GM12878 (cell line): ENCODE results near the gene ZNF837. TPM values are rescaled to one million over a fixed set of nuclear protein-coding genes. Genes with fewer than 3 reads are reported as not detected.
A peak's percentile ranks its signal among the peaks of the same experiment; 100 is the strongest.

Experiments
- ASH2L ChIP-seq: fragments of 300-600, 200-600 bp; sonication (generic); IDR thresholded peaks from 2 replicates; pipeline ENCODE4 v1.6.1; 2017; ENCODE audit warnings: low read depth, mild to moderate bottlenecking, borderline replicate concordance
- ATF2 ChIP-seq: IDR thresholded peaks from 2 replicates; pipeline ENCODE4 v1.6.1; 2012; ENCODE audit warnings: low read length, inconsistent platforms
- ATF7 ChIP-seq: fragments of 450-650 bp; IDR thresholded peaks from 2 replicates; pipeline ENCODE4 v1.6.1; 2016; ENCODE audit warnings: low read depth, mild to moderate bottlenecking
- BCL11A ChIP-seq: IDR thresholded peaks from 2 replicates; pipeline ENCODE4 v1.6.1; 2011; ENCODE audit warnings: low read depth, low read length
- DPF2 ChIP-seq: fragments of 450-650 bp; IDR thresholded peaks from 2 replicates; pipeline ENCODE4 v1.6.1; 2017; ENCODE audit warnings: mild to moderate bottlenecking
- EP300 ChIP-seq, 2 experiments: fragments of 150-350 bp in 1 of 2; IDR thresholded peaks; 2 replicates each; pipeline ENCODE4 v1.6.1; 2011 to 2012; ENCODE audit warnings: low read depth in 2 of 2, low read length in 2 of 2, borderline replicate concordance in 1 of 2, improper control_type of control experiment in 1 of 2, inconsistent platforms in 1 of 2; ENCODE audit not compliant: control insufficient read depth in 1 of 2
- HDGF ChIP-seq: fragments of 450-650 bp; IDR thresholded peaks from 2 replicates; pipeline ENCODE4 v1.6.1; 2016; ENCODE audit warnings: antibody characterized with exemption
- IKZF2 ChIP-seq, 2 experiments: fragments of 450-650 bp; IDR thresholded peaks; 2 replicates each; pipeline ENCODE4 v1.6.1; 2017; ENCODE audit warnings: mild to moderate bottlenecking in 2 of 2, moderate library complexity in 2 of 2
- IRF3 ChIP-seq: fragments of 450-650 bp; IDR thresholded peaks from 2 replicates; pipeline ENCODE4 v1.6.1; 2014; ENCODE audit warnings: mild to moderate bottlenecking
- JUND ChIP-seq: IDR thresholded peaks from 2 replicates; pipeline ENCODE4 v1.6.1; 2012; ENCODE audit warnings: low read depth, mild to moderate bottlenecking, low read length, improper control_type of control experiment, moderate library complexity
- LARP7 ChIP-seq: fragments of 450-650 bp; IDR thresholded peaks from 2 replicates; pipeline ENCODE4 v1.6.1; 2017; ENCODE audit warnings: mild to moderate bottlenecking
- NBN ChIP-seq: fragments of 450-650 bp; IDR thresholded peaks from 2 replicates; pipeline ENCODE4 v1.6.1; 2016
- POLR2A ChIP-seq: IDR thresholded peaks from 2 replicates; pipeline ENCODE4 v1.6.1; 2011; ENCODE audit warnings: low read depth, mild to moderate bottlenecking, low read length
- RBBP5 ChIP-seq: fragments of 200-600 bp; sonication (generic); conservative IDR thresholded peaks from 2 replicates; pipeline ENCODE4 v1.6.1; 2016
- RFX5 ChIP-seq: IDR thresholded peaks from 2 replicates; pipeline ENCODE4 v1.6.1; 2011; ENCODE audit warnings: low read depth, low read length, improper control_type of control experiment
- SIX5 ChIP-seq: IDR thresholded peaks from 2 replicates; pipeline ENCODE4 v1.6.1; 2011; ENCODE audit warnings: mild to moderate bottlenecking, low read depth, low read length, moderate library complexity; ENCODE audit not compliant: severe bottlenecking
- SMAD1 ChIP-seq: fragments of 450-650 bp; IDR thresholded peaks from 2 replicates; pipeline ENCODE4 v1.6.1; 2018; ENCODE audit warnings: mild to moderate bottlenecking, low read depth; ENCODE audit not compliant: partially characterized antibody
- SMARCA5 ChIP-seq: fragments of 450-650 bp; IDR thresholded peaks from 2 replicates; pipeline ENCODE4 v1.6.1; 2017; ENCODE audit warnings: mild to moderate bottlenecking
- SMC3 ChIP-seq: IDR thresholded peaks from 2 replicates; pipeline ENCODE4 v1.6.1; 2011; ENCODE audit warnings: low read length, improper control_type of control experiment, borderline replicate concordance
- SP1 ChIP-seq: IDR thresholded peaks from one replicate; pipeline ENCODE4 v1.6.1; 2011; ENCODE audit warnings: low read depth, low read length
- SUPT20H ChIP-seq: IDR thresholded peaks from 2 replicates; pipeline ENCODE4 v1.6.1; 2011; ENCODE audit warnings: low read depth, mild to moderate bottlenecking, low read length, moderate library complexity, borderline replicate concordance; ENCODE audit not compliant: control insufficient read depth
- polyA plus RNA-seq, 11 experiments: library from polyadenylated mRNA; depleted of rRNA in 4 of 11; unstranded in 6 of 11; stranded (reverse) in 5 of 11; fragments of >200 nt; fragmentation: Nextera tagmentation in 4 of 11; fragmentation: Illumina TruSeq in 1 of 11; extraction: Ambion mirVana in 4 of 11; extraction: Trizol in 1 of 11; gene quantifications; 1 replicate in 1 of 11; 2 replicates in 10 of 11; pipeline versions ENCODE4 v1.2.1 to v1.2.3, GENCODE V29; 2011 to 2016; ENCODE audit warnings: inconsistent platforms in 2 of 11, missing spikeins in 2 of 11, low read depth in 1 of 11
- total RNA-seq, 4 experiments: library from RNA; depleted of rRNA in 3 of 4; stranded (reverse); fragments of >200 nt in 3 of 4; fragmentation: Illumina TruSeq in 1 of 4; extraction: Trizol in 1 of 4; gene quantifications; 2 replicates each; pipeline versions ENCODE4 v1.2.1 to v1.2.3, GENCODE V29; 2013 to 2021
- TF ChIP-seq, protein P1 (sequence below): fragments of 450-650 bp; IDR thresholded peaks from 2 replicates; pipeline ENCODE4 v1.6.1; 2017; ENCODE audit warnings: mild to moderate bottlenecking, moderate library complexity
- TF ChIP-seq, protein P2 (sequence below): fragments of 450-650 bp; IDR thresholded peaks from 2 replicates; pipeline ENCODE4 v1.6.1; 2017; ENCODE audit warnings: low read depth, mild to moderate bottlenecking, moderate library complexity

ZNF837 gene
- total and polyA plus RNA-seq, 10 of the 15 experiments (the other 5 are each of a cell fraction or from before 2014, with no cell fraction given): 0.07 to 2.9 (median 2.0) TPM; not detected in 2

DNA sequence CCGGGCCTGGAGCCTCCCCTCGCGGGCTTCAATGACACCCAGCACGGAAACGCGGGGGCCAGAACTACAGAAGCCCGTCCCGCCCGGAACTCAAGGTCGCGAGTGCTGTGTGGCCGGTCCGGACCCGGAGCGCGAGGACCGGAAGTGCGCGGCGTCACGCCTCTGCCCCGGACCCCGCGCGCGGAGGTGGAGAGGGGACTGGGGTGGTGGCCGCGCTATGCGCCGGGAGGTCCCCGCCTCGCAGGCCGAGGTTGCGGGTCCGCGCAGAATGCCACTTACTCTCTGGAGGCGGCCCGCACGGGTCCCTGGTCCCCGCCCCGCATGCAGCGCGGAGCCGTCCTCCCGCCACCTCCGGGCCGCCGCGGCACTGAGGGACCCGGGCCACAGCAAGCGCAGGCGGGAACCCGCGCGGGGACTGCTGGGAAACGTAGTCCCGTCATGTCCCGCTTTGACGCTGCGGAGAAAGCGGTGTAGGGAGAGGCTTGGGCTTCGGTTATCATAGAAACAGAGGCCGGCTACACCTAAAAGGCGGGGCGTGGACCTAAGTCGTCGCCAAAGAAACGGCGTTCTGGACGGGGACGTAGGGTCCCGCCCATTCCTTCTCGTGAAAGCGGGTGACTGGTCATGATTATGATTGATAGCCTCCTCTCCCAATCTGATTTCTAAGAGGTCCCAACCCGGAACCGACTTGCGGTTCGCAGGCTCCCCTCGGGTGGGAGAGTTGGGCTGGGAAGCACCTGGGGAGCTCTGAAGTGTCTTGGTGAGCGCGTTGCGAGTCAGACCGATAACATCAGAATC lies at the start of gene ZNF837 (continued):
- TF ChIP-seq, protein P1, sequence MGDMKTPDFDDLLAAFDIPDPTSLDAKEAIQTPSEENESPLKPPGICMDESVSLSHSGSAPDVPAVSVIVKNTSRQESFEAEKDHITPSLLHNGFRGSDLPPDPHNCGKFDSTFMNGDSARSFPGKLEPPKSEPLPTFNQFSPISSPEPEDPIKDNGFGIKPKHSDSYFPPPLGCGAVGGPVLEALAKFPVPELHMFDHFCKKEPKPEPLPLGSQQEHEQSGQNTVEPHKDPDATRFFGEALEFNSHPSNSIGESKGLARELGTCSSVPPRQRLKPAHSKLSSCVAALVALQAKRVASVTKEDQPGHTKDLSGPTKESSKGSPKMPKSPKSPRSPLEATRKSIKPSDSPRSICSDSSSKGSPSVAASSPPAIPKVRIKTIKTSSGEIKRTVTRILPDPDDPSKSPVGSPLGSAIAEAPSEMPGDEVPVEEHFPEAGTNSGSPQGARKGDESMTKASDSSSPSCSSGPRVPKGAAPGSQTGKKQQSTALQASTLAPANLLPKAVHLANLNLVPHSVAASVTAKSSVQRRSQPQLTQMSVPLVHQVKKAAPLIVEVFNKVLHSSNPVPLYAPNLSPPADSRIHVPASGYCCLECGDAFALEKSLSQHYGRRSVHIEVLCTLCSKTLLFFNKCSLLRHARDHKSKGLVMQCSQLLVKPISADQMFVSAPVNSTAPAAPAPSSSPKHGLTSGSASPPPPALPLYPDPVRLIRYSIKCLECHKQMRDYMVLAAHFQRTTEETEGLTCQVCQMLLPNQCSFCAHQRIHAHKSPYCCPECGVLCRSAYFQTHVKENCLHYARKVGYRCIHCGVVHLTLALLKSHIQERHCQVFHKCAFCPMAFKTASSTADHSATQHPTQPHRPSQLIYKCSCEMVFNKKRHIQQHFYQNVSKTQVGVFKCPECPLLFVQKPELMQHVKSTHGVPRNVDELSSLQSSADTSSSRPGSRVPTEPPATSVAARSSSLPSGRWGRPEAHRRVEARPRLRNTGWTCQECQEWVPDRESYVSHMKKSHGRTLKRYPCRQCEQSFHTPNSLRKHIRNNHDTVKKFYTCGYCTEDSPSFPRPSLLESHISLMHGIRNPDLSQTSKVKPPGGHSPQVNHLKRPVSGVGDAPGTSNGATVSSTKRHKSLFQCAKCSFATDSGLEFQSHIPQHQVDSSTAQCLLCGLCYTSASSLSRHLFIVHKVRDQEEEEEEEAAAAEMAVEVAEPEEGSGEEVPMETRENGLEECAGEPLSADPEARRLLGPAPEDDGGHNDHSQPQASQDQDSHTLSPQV: no peak
- TF ChIP-seq IKZF2 (IDR thresholded peaks at IDR 0.05) (peak in 1 of 2 experiments; percentile 14; a peak in 3 of 4 replicates), LARP7 (peak; percentile 100), ATF7 (peak; percentile 56; the same call in 1 of the 2 replicates), ASH2L (no peak), NBN (peak; percentile 64; the same call in 1 of the 2 replicates), BCL11A (no peak), HDGF (peak; percentile 76), ATF2 (no peak), JUND (0 out of 2 replicates have a peak, but pooled peaks have one; percentile 25), SMC3 (no peak; the same call in 1 of the 2 replicates), SMARCA5 (peak; percentile 90), SMAD1 (no peak), SIX5 (peak; percentile 88), RBBP5 (no peak), SP1 (peak; percentile 96), IRF3 (peak; percentile 83), DPF2 (peak; percentile 96), POLR2A (peak; percentile 87), RFX5 (no peak), EP300 (IDR thresholded peaks at IDR 0.05; ENCODE audit: borderline replicate concordance in 1 of 2, control insufficient read depth in 1 of 2, low read depth in 2 of 2, low read length in 2 of 2) (no peak), SUPT20H (no peak)
- TF ChIP-seq, protein P2, sequence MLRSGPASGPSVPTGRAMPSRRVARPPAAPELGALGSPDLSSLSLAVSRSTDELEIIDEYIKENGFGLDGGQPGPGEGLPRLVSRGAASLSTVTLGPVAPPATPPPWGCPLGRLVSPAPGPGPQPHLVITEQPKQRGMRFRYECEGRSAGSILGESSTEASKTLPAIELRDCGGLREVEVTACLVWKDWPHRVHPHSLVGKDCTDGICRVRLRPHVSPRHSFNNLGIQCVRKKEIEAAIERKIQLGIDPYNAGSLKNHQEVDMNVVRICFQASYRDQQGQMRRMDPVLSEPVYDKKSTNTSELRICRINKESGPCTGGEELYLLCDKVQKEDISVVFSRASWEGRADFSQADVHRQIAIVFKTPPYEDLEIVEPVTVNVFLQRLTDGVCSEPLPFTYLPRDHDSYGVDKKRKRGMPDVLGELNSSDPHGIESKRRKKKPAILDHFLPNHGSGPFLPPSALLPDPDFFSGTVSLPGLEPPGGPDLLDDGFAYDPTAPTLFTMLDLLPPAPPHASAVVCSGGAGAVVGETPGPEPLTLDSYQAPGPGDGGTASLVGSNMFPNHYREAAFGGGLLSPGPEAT: peak; percentile 72
